ENCODE data around the gene TBC1D9B.

DNA sequence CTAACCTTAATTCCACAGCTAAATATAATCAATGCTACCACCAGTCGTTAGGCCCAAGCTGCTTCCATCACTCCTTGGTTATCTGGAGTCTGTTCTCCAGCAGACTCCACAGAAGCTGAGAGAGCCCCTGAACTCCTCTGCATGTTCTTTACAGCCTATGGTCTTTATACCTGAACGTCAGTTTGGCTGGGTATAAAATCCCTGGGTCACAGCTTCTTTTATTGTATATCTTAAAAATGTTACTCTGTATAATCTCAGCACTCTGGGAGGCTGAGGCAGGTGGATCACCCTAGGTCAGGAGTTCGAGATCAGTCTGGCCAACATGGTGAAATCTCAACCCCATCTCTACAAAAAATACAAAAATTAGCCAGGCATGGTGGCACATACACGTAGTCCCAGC lies 25.4 kb downstream of the TBC1D9B start:
- TF ChIP-seq, protein P1, sequence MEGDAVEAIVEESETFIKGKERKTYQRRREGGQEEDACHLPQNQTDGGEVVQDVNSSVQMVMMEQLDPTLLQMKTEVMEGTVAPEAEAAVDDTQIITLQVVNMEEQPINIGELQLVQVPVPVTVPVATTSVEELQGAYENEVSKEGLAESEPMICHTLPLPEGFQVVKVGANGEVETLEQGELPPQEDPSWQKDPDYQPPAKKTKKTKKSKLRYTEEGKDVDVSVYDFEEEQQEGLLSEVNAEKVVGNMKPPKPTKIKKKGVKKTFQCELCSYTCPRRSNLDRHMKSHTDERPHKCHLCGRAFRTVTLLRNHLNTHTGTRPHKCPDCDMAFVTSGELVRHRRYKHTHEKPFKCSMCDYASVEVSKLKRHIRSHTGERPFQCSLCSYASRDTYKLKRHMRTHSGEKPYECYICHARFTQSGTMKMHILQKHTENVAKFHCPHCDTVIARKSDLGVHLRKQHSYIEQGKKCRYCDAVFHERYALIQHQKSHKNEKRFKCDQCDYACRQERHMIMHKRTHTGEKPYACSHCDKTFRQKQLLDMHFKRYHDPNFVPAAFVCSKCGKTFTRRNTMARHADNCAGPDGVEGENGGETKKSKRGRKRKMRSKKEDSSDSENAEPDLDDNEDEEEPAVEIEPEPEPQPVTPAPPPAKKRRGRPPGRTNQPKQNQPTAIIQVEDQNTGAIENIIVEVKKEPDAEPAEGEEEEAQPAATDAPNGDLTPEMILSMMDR (IDR thresholded peaks at IDR 0.05; ENCODE audit: low read depth, low read length, poor library complexity, severe bottlenecking) = no peak
- no peak for TF ChIP-seq EZH2phosphoT487 (IDR thresholded peaks at IDR 0.05; ENCODE audit: borderline replicate concordance, low read length)

All from DOHH2 (cell line).